ENCODE data around the gene DDX39B.

The DDX39B gene

GRCh38 chr6:31587791-31588777, 46.3 kb upstream of the DDX39B start:
- Histone ChIP-seq H3K27ac (ENCODE audit: low read depth, low read length, poor library complexity, severe bottlenecking) (no peak overlapping the region), H2AFZ (ENCODE audit: low read length) (no peak overlapping the region), H3K4me2 (ENCODE audit: low read length) (no peak overlapping the region), H3K27me3 (ENCODE audit: insufficient read depth, low read length) (no peaks in the 10 kb centered on the region), H3K79me2 (ENCODE audit: insufficient read depth, low read length) (no peaks in the 10 kb centered on the region), H3K4me3 (ENCODE audit: low read depth, low read length, poor library complexity, severe bottlenecking) (no peak overlapping the region), H3K9me2 (ENCODE audit: low read depth, low read length) (no peaks in the 10 kb centered on the region), H3K9ac (ENCODE audit: low read length) (no peak overlapping the region), H3K9me3 (ENCODE audit: low read length) (no peaks in the 10 kb centered on the region), H3K4me1 (ENCODE audit: insufficient read depth, low read length, severe bottlenecking) (peaks cover 39% of the 10 kb centered on the region), H4K20me1 (ENCODE audit: insufficient read depth, low read length) (no peaks in the 10 kb centered on the region), H3K36me3 (ENCODE audit: insufficient read depth, low read length) (no peaks in the 10 kb centered on the region), H3F3A (ENCODE audit: insufficient read depth, low read length) (no peaks in the 10 kb centered on the region)
- TF ChIP-seq EZH2 (IDR thresholded peaks at IDR 0.05; ENCODE audit: borderline replicate concordance, low read length) (no peak), CTCF (IDR thresholded peaks at IDR 0.05; ENCODE audit: low read length) (no peak)

- no peaks in the 10 kb centered on the region for H3K9me2 ChIP-seq (ENCODE audit: low read depth, low read length)
- H4K20me1 ChIP-seq (ENCODE audit: insufficient read depth, low read length) = no peaks in the 10 kb centered on the region
- H3K79me2 ChIP-seq (ENCODE audit: insufficient read depth, low read length) = no peaks in the 10 kb centered on the region
- H3K4me3 ChIP-seq (ENCODE audit: low read depth, low read length, poor library complexity, severe bottlenecking) = no peak overlapping the region
- no peaks in the 10 kb centered on the region for H3F3A ChIP-seq (ENCODE audit: insufficient read depth, low read length)
- peaks cover 44% of the 10 kb centered on the region for H3K4me1 ChIP-seq (ENCODE audit: insufficient read depth, low read length, severe bottlenecking)
- TF ChIP-seq EZH2 (IDR thresholded peaks at IDR 0.05; ENCODE audit: borderline replicate concordance, low read length) (no peak), CTCF (IDR thresholded peaks at IDR 0.05; ENCODE audit: low read length) (no peak)
- no peak overlapping the region for H3K27ac ChIP-seq (ENCODE audit: low read depth, low read length, poor library complexity, severe bottlenecking)
- no peak overlapping the region for H2AFZ ChIP-seq (ENCODE audit: low read length)
- no peaks in the 10 kb centered on the region for H3K36me3 ChIP-seq (ENCODE audit: insufficient read depth, low read length)
- H3K27me3 ChIP-seq (ENCODE audit: insufficient read depth, low read length) = no peaks in the 10 kb centered on the region
- H3K4me2 ChIP-seq (ENCODE audit: low read length) = no peak overlapping the region
- H3K9ac ChIP-seq (ENCODE audit: low read length) = no peak overlapping the region; the same call in 1 of the 2 replicates
- no peaks in the 10 kb centered on the region for H3K9me3 ChIP-seq (ENCODE audit: low read length)
Measured at GRCh38 chr6:31586599-31587281, 44.9 kb upstream of the DDX39B start.

DNA sequence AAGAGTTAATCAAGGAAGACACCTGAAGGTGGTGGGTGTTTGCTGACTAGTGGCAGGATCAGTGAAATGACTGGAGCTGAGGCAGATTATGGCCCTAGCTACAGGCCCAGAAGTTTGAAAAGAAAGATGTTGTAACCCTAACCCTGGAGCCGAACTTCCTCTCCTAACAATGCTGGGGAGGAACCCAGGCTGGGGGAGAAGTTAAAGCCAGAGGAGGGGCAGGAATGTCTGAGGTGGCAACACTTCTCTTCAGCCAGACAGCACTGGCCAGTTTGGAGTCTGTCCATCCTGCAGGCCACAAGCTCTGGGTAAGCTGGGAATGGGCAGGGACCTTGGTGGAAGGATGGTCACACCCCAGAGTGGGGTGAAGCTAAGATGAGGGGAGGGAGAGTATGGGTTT, 44.2 kb upstream of the DDX39B start, which contains the start of gene LST1:
LST1 (plus strand) TSS at position 270 of the 400 bp plus-strand sequence. CDS start 1,023 bp downstream, outside the sequence.
- Histone ChIP-seq H3K9ac (ENCODE audit: low read length) (no peak within 1 kb of the TSS; the same call in 1 of the 2 replicates), H3K36me3 (ENCODE audit: insufficient read depth, low read length) (no peaks in the 10 kb centered on the region), H3K4me2 (ENCODE audit: low read length) (no peak within 1 kb of the TSS; the same call in 1 of the 2 replicates), H3K79me2 (ENCODE audit: insufficient read depth, low read length) (no peaks in the 10 kb centered on the region), H3F3A (ENCODE audit: insufficient read depth, low read length) (no peaks in the 10 kb centered on the region), H3K9me2 (ENCODE audit: low read depth, low read length) (no peaks in the 10 kb centered on the region), H3K4me1 (ENCODE audit: insufficient read depth, low read length, severe bottlenecking) (peaks cover 48% of the 10 kb centered on the region), H3K9me3 (ENCODE audit: low read length) (no peaks in the 10 kb centered on the region), H3K27ac (ENCODE audit: low read depth, low read length, poor library complexity, severe bottlenecking) (peak within 1 kb of the TSS; percentile 96), H4K20me1 (ENCODE audit: insufficient read depth, low read length) (no peaks in the 10 kb centered on the region), H3K27me3 (ENCODE audit: insufficient read depth, low read length) (no peaks in the 10 kb centered on the region), H2AFZ (ENCODE audit: low read length) (no peak within 1 kb of the TSS), H3K4me3 (ENCODE audit: low read depth, low read length, poor library complexity, severe bottlenecking) (no peak within 1 kb of the TSS)
- TF ChIP-seq CTCF (IDR thresholded peaks at IDR 0.05; ENCODE audit: low read length) (no peak), EZH2 (IDR thresholded peaks at IDR 0.05; ENCODE audit: borderline replicate concordance, low read length) (no peak)
